GM19043 (cell line): ENCODE measurements around the gene IRAK2.
"Not testable (repeated sequence)": the region's sequence is repeated elsewhere in the genome, so short reads cannot be mapped to it uniquely, and the experiment has no call there.

Source experiments
- ATAC-seq: cut with Tn5 transposase; IDR thresholded peaks from one replicate; pipeline ENCODE4 v1.9.1; 2021; ENCODE audit warnings: low read depth; ENCODE audit not compliant: unreplicated experiment

IRAK2 gene

GRCh38 chr3:10164546-10165393 lies at the start of gene IRAK2:
Gene IRAK2 (plus strand): TSS chr3:10164919. CDS start chr3:10164955, 36 bp downstream.
- peak; percentile 73 for ATAC-seq

- ATAC-seq = peak; percentile 94
Observed at GRCh38 chr3:10115326-10116137, 49.2 kb upstream of the IRAK2 start, which contains the start of gene BRK1. Gene BRK1 (plus strand): TSS chr3:10115675. CDS start chr3:10115702, 27 bp downstream.

- ATAC-seq = no peak
Observed at GRCh38 chr3:10116138-10116460, 48.6 kb upstream of the IRAK2 start.

GRCh38 chr3:10116928-10117327 lies 47.8 kb upstream of the IRAK2 start:
- ATAC-seq = no peak

- ATAC-seq = no peak
Observed at GRCh38 chr3:10119376-10119775, 45.3 kb upstream of the IRAK2 start.

GRCh38 chr3:10121064-10121463 lies 43.7 kb upstream of the IRAK2 start:
- no peak for ATAC-seq

- no peak for ATAC-seq
Observed at GRCh38 chr3:10122724-10123123, 42.0 kb upstream of the IRAK2 start.

GRCh38 chr3:10135872-10136271 lies 28.8 kb upstream of the IRAK2 start:
- not testable (repeated sequence) for ATAC-seq

- no peak for ATAC-seq
Observed at GRCh38 chr3:10136426-10137005, 28.2 kb upstream of the IRAK2 start.

GRCh38 chr3:10137178-10137577 lies 27.5 kb upstream of the IRAK2 start:
- ATAC-seq = no peak

- no peak for ATAC-seq
Observed at GRCh38 chr3:10140996-10141546, 23.6 kb upstream of the IRAK2 start.

GRCh38 chr3:10142707-10143560 lies 21.8 kb upstream of the IRAK2 start:
- ATAC-seq = no peak

GRCh38 chr3:10145685-10146084 lies 19.0 kb upstream of the IRAK2 start:
- no peak for ATAC-seq

- ATAC-seq = no peak
Observed at GRCh38 chr3:10149226-10149625, 15.5 kb upstream of the IRAK2 start.

- no peak for ATAC-seq
Observed at GRCh38 chr3:10150987-10151386, 13.7 kb upstream of the IRAK2 start.

- ATAC-seq = no peak
Observed at GRCh38 chr3:10154335-10155122, 10.2 kb upstream of the IRAK2 start.

- ATAC-seq = no peak
Observed at GRCh38 chr3:10155123-10155472, 9.6 kb upstream of the IRAK2 start.

- ATAC-seq = no peak
Observed at GRCh38 chr3:10155658-10156057, 9.1 kb upstream of the IRAK2 start.

- ATAC-seq = no peak
Observed at GRCh38 chr3:10157031-10157430, 7.7 kb upstream of the IRAK2 start.
